IMR-90 (cell line): Measurements from ENCODE around the gene FBXO4.

Experiments used
- BHLHE40 ChIP-seq: fragments of 150-350 bp; IDR thresholded peaks from 2 replicates; pipeline ENCODE4 v1.6.1; 2016; ENCODE audit warnings: mild to moderate bottlenecking, low read depth, low read length
- CEBPB ChIP-seq: IDR thresholded peaks from 2 replicates; pipeline ENCODE4 v1.6.1; 2012; ENCODE audit warnings: low read depth, low read length, improper control_type of control experiment
- CTCF ChIP-seq: conservative IDR thresholded peaks from 2 replicates; pipeline ENCODE4 v1.5.1; 2012; ENCODE audit warnings: mild to moderate bottlenecking, low read depth, low read length, improper control_type of control experiment
- ELK1 ChIP-seq: fragments of 150-350 bp; IDR thresholded peaks from 2 replicates; pipeline ENCODE4 v1.6.1; 2016; ENCODE audit warnings: low read depth, mild to moderate bottlenecking, low read length, moderate library complexity, borderline replicate concordance
- MAFK ChIP-seq: IDR thresholded peaks from 2 replicates; pipeline ENCODE4 v1.6.1; 2012; ENCODE audit warnings: low read depth, low read length, improper control_type of control experiment
- MXI1 ChIP-seq: IDR thresholded peaks from 2 replicates; pipeline ENCODE4 v1.6.1; 2012; ENCODE audit warnings: low read depth, mild to moderate bottlenecking, low read length, moderate library complexity, borderline replicate concordance
- POLR2A ChIP-seq: IDR thresholded peaks from 2 replicates; pipeline ENCODE4 v1.6.1; 2012; ENCODE audit warnings: mild to moderate bottlenecking, low read depth, low read length
- RAD21 ChIP-seq: IDR thresholded peaks from 2 replicates; pipeline ENCODE4 v1.6.1; 2012; ENCODE audit warnings: low read length, improper control_type of control experiment
- RFX5 ChIP-seq: IDR thresholded peaks from 2 replicates; pipeline ENCODE4 v1.8.0; 2012; ENCODE audit warnings: low read depth, mild to moderate bottlenecking, low read length, moderate library complexity
- SMC3 ChIP-seq: fragments of 150-350 bp; IDR thresholded peaks from 2 replicates; pipeline ENCODE4 v1.6.1; 2016; ENCODE audit warnings: low read depth, mild to moderate bottlenecking, antibody characterized with exemption, low read length, moderate library complexity

GRCh38 chr5:41983284-41983683 is 58.2 kb downstream of the FBXO4 start:
- no peak for TF ChIP-seq MAFK
- no peak for TF ChIP-seq CTCF
- TF ChIP-seq POLR2A: no peak
- no peak for TF ChIP-seq BHLHE40
- no peak for TF ChIP-seq CEBPB
- TF ChIP-seq RAD21: no peak
- TF ChIP-seq MXI1: no peak
- TF ChIP-seq RFX5: no peak
- no peak for TF ChIP-seq SMC3
- TF ChIP-seq ELK1: no peak
